ENCODE measurements around the gene ALOX15B. TPM values are rescaled to one million over a fixed set of nuclear protein-coding genes. Genes with fewer than 3 reads are reported as not detected.

ALOX15B gene
- total and polyA plus RNA-seq, 10 of the 15 experiments (the other 5 are each of a cell fraction or from before 2014, with no cell fraction given), result 0.01 TPM; not detected in 9

DNA sequence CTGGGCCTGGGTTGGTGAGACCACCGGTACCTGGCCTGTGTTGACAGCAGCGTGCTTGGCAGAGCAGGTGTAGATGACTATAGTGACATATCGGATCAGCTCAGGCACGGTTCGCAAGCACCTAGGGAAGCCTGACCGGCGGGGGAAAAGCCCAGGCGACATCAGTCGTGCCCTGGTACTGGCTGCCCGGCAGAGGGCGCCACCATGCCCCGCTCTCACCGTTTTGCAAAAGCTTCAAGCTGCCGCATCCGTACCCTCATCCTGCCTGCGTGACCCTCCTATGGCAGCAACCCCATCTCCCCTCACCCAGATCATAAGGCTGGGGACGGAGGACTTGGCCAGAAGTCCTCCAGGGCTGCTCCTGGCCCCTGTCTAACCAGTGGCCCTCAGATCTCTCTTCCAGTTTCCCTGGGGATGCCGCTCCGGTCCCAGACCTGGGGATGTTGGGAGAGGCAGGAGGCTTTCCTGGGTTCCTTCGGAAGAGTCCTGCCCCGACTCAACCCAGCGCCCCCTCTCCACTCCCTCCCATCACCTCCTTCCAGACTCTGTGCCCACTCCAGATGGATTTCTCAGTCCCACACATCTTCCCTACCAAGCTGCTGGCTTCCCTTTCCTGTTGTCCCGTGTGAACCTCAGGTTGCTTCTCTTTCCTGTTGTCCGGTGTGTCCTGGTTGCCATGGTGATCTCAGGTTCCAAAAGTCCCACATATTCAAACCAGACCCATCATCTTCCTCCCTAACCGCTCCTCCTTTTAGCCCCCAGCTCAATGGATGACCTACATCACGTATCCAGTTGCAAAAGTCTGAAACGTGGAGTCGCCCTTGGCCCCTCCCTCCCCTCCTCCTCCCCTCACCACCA is 35.0 kb downstream of the ALOX15B start (continued):
- no peak for TF ChIP-seq MLLT1 (IDR thresholded peaks at IDR 0.05)
- TF ChIP-seq SUZ12 (IDR thresholded peaks at IDR 0.05; ENCODE audit: unreplicated experiment), result no peak
- TF ChIP-seq, protein P1, sequence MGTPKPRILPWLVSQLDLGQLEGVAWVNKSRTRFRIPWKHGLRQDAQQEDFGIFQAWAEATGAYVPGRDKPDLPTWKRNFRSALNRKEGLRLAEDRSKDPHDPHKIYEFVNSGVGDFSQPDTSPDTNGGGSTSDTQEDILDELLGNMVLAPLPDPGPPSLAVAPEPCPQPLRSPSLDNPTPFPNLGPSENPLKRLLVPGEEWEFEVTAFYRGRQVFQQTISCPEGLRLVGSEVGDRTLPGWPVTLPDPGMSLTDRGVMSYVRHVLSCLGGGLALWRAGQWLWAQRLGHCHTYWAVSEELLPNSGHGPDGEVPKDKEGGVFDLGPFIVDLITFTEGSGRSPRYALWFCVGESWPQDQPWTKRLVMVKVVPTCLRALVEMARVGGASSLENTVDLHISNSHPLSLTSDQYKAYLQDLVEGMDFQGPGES (IDR thresholded peaks at IDR 0.05), result no peak
- TF ChIP-seq, protein P2, sequence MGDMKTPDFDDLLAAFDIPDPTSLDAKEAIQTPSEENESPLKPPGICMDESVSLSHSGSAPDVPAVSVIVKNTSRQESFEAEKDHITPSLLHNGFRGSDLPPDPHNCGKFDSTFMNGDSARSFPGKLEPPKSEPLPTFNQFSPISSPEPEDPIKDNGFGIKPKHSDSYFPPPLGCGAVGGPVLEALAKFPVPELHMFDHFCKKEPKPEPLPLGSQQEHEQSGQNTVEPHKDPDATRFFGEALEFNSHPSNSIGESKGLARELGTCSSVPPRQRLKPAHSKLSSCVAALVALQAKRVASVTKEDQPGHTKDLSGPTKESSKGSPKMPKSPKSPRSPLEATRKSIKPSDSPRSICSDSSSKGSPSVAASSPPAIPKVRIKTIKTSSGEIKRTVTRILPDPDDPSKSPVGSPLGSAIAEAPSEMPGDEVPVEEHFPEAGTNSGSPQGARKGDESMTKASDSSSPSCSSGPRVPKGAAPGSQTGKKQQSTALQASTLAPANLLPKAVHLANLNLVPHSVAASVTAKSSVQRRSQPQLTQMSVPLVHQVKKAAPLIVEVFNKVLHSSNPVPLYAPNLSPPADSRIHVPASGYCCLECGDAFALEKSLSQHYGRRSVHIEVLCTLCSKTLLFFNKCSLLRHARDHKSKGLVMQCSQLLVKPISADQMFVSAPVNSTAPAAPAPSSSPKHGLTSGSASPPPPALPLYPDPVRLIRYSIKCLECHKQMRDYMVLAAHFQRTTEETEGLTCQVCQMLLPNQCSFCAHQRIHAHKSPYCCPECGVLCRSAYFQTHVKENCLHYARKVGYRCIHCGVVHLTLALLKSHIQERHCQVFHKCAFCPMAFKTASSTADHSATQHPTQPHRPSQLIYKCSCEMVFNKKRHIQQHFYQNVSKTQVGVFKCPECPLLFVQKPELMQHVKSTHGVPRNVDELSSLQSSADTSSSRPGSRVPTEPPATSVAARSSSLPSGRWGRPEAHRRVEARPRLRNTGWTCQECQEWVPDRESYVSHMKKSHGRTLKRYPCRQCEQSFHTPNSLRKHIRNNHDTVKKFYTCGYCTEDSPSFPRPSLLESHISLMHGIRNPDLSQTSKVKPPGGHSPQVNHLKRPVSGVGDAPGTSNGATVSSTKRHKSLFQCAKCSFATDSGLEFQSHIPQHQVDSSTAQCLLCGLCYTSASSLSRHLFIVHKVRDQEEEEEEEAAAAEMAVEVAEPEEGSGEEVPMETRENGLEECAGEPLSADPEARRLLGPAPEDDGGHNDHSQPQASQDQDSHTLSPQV (IDR thresholded peaks at IDR 0.05), result no peak
- peak; percentile 78 for TF ChIP-seq CREM (IDR thresholded peaks at IDR 0.05; ENCODE audit: low read depth)
- no peak for TF ChIP-seq BMI1 (IDR thresholded peaks at IDR 0.05; ENCODE audit: borderline replicate concordance)
- 0 out of 2 replicates have a peak, but pooled peaks have one; percentile 9 for TF ChIP-seq ATF7 (IDR thresholded peaks at IDR 0.05; ENCODE audit: low read depth)
- TF ChIP-seq IRF5 (IDR thresholded peaks at IDR 0.05; ENCODE audit: borderline replicate concordance), result no peak
- no peak for TF ChIP-seq GATAD2B (conservative IDR thresholded peaks at IDR 0.05; ENCODE audit: low read depth)
- TF ChIP-seq HDAC2 (IDR thresholded peaks at IDR 0.05), result no peak
- TF ChIP-seq MYB (IDR thresholded peaks at IDR 0.05; ENCODE audit: borderline replicate concordance, low read depth, low read length), result no peak
- TF ChIP-seq BCL11A (IDR thresholded peaks at IDR 0.05; ENCODE audit: low read depth, low read length), result no peak
- no peak for TF ChIP-seq USF1 (IDR thresholded peaks at IDR 0.05; ENCODE audit: borderline replicate concordance, extremely low read length, insufficient read depth, low read depth, low read length)
- TF ChIP-seq, protein P3, sequence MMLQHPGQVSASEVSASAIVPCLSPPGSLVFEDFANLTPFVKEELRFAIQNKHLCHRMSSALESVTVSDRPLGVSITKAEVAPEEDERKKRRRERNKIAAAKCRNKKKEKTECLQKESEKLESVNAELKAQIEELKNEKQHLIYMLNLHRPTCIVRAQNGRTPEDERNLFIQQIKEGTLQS (IDR thresholded peaks at IDR 0.05; ENCODE audit: borderline replicate concordance, extremely low read depth, low read depth, low read length), result no peak
- no peak for TF ChIP-seq E4F1 (IDR thresholded peaks at IDR 0.05; ENCODE audit: borderline replicate concordance, partially characterized antibody)
- peak; percentile 46; the same call in 1 of the 2 replicates for TF ChIP-seq YY1 (IDR thresholded peaks at IDR 0.05; ENCODE audit: low read depth, low read length)
